Motor neuron (in vitro differentiated cells): ENCODE results near the gene SEMA4D. TPM values are rescaled to one million over a fixed set of nuclear protein-coding genes. Genes with fewer than 3 reads are reported as not detected.

Experiments used
- ATAC-seq, 8 experiments: fragments of 200-7000 bp; cut with Tn5 transposase; replicated peaks in 6 of 8; 2 replicates each; pipeline ENCODE4 v1.8.0; 2021; ENCODE audit warnings: mild to moderate bottlenecking in 8 of 8, moderate library complexity in 8 of 8
- H3K27ac ChIP-seq, 2 donors: fragments of 250-450 bp; sonication (Bioruptor Pico); 2 replicates each; pipeline ENCODE4 v1.9.0; 2021; ENCODE audit warnings: antibody characterized with exemption in 2 of 2, mild to moderate bottlenecking in 2 of 2, moderate library complexity in 1 of 2
- H3K4me1 ChIP-seq, 2 donors: fragments of 250-450 bp; sonication (Bioruptor Pico); replicated peaks in 1 of 2; 2 replicates each; pipeline ENCODE4 v1.6.1; 2021; ENCODE audit warnings: antibody characterized with exemption in 2 of 2, mild to moderate bottlenecking in 2 of 2, moderate library complexity in 1 of 2
- H3K4me3 ChIP-seq, 5 donors: fragments of 250-450 bp; sonication (Bioruptor Pico); 2 replicates each; pipeline ENCODE4 v1.9.0; 2021; ENCODE audit warnings: antibody characterized with exemption in 5 of 5, mild to moderate bottlenecking in 5 of 5, moderate library complexity in 4 of 5
- WGBS, 10 experiments: fragments of 450-650 bp; shearing (Covaris generic); methylation state at CpG; one replicate each; pipeline ENCODE4 v1.0.0; 2022; 5-methylcytosine and 5-hydroxymethylcytosine counted together
- in situ Hi-C, 9 experiments: fragments of 400-800 bp; cut with MboI; loops; one replicate each; pipeline ENCODE4 v1.15.0; 2021; ENCODE audit warnings: low sequenced_read_pairs in 9 of 9, low pct_unique_long_range_greater_than_20kb in 2 of 9; ENCODE audit not compliant: unreplicated experiment in 9 of 9
- total RNA-seq, 8 experiments: library from RNA; unstranded; fragments of 300-600 nt; gene quantifications; 2 replicates each; pipeline versions ENCODE4 v1.2.3 to v1.2.4, GENCODE V29; 2022

Gene SEMA4D
- total RNA-seq, 8 experiments from 2014 or later: 1.2 to 30.1 (median 13.8) TPM

DNA sequence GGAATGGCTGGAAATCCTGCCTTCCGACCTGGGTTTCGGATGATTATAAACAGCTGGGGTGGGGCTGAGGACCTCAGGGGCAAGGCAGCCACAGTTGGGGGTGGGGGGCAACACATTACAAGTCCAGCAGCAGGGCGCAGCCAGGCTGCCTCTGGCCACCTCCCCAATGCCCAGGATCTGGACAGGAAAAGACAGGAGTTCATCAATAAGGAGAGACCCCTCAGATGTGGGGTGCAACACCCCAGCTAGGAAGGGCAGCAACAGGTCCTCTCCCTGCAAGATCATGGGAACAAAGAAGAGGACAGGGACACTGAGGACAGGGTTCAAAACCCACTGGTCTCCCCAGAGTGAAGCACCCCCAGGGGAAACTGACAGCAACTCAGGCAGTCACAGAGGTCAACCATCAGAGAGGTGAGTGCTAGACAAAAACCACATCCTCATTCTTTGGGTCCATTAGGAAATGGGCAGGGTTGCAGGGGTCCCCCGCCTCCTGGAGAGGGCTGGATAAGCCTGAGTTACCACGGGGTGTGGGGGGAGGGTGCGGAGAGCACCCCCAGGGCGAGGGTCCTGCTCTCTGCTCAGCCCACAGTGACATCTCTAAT lies 33.5 kb downstream of the SEMA4D start:
- no peak for ATAC-seq
- no peak overlapping the region for H3K27ac ChIP-seq
- WGBS, 10 experiments: 80 to 100% (median 100%) methylated on average over 1 to 3 of the region's 7 CpGs; no CpG with 5 or more reads in 5 of the 10 experiments
- peaks cover 33 to 34% of the 10 kb centered on the region in 2 donors for H3K4me1 ChIP-seq
- in situ Hi-C loops: no loop called here
- no peak overlapping the region for H3K4me3 ChIP-seq

DNA sequence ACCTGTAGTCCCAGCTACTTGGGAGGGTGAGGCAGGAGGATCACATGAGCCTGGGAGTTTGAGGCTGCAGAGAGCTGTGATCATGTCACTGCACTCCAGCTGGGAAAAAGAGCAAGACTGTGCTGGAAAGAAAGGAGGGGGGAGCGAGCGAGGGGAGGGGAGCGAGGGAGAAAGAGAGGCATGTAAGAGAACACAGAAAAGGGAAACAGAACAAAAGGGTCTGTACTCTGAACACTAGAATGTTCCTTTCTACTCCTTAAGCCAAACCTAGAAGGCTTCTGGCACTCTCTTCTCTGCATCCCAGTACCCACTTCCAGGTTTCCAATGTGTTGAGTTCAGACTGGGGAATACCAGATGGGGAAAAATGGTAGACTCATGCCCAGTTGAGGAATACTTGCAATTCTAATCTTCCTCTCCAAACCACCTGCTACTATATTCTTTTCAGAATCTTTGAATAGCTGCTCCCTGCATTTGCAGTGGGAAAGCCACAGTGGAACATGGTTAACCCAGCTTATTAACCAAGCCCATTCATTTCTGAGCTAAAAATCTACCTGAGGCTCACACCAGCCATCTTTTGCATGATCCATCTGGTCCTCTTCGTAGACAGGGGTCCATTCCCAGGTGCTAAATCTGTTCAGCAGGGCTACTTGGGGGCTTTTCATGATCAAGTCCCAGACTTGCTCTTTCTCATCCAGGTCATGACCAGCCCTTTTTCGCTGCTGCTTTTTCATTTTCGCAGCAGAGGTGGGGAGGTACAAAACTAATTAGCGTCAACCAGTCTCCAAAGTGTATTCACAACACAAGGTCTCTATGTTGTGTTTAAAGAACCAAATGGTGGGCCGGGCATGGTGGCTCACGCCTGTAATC lies 34.9 kb downstream of the SEMA4D start:
- no peak for ATAC-seq
- 29 to 100% (median 94%) methylated on average over 1 to 3 of the region's 9 CpGs; no CpG with 5 or more reads in 2 of the 10 experiments for WGBS, 10 experiments
- Histone ChIP-seq H3K4me1 (peaks cover 20 to 29% of the 10 kb centered on the region in 2 donors), H3K27ac (no peak overlapping the region), H3K4me3 (no peak overlapping the region)
- in situ Hi-C loops: no loop called here

- Histone ChIP-seq H3K27ac (no peak overlapping the region), H3K4me1 (peaks cover 19 to 28% of the 10 kb centered on the region in 2 donors), H3K4me3 (no peak overlapping the region)
- 33 to 92% (median 59%) methylated on average over 1 to 5 of the region's 5 CpGs; no CpG with 5 or more reads in 3 of the 10 experiments for WGBS, 10 experiments
- no peak for ATAC-seq
- in situ Hi-C loops: no loop called here
These were observed 35.7 kb downstream of the SEMA4D start for GRCh38 chr9:89462199-89462598.

DNA sequence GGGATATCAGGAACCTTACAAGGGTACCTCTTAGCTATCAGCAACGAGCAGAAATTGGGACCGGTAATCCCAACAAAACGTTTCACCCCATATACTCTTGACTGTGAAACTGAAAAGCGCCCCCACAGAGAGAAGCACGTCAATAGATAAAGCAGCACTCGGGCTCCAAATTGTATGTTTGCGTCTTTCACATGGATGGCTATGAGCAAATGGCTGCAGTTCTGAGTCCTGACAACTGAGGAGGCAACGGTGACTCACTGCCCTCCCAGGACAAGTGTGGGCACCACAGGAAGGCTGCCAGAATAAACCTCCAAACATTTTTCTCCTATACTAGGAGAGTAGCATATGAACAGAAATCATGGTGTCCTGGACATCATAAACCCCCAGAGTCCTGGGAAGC lies 36.6 kb downstream of the SEMA4D start:
- Histone ChIP-seq H3K4me1 (peaks cover 22 to 25% of the 10 kb centered on the region in 2 donors), H3K4me3 (no peak overlapping the region), H3K27ac (no peak overlapping the region)
- WGBS, 10 experiments: 20 to 88% (median 73%) methylated on average over 1 to 7 of the region's 8 CpGs
- ATAC-seq: peak in 3 of 8 experiments; percentile 31 to 73 (median 32)
- in situ Hi-C loops: no loop called here

DNA sequence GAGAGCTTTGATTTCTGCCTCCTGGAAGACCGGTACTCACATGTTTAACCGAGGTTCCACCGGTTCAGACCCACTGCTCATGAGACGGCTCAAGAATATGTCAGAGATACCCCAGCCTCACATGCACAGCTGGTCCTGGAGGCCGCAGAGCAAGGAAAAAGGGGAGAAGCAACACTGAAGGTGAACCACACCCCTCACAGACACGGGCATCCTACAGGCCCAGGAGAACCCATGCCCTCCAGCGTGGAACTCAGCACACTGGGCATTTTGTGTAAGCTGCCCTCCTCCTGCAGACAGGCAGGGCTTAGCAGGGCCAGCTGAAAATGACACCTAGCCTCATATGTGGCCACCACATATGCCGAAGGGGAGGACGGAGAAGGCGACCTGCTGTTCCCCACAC lies 37.4 kb downstream of the SEMA4D start:
- in situ Hi-C loops: no loop called here
- H3K4me1 ChIP-seq: peaks cover 19 to 21% of the 10 kb centered on the region in 2 donors
- H3K27ac ChIP-seq: no peak overlapping the region
- 21 to 100% (median 85%) methylated on average over 1 to 4 of the region's 10 CpGs; no CpG with 5 or more reads in 2 of the 10 experiments for WGBS, 10 experiments
- H3K4me3 ChIP-seq: no peak overlapping the region
- ATAC-seq: no peak

GRCh38 chr9:89458768-89459496 lies 39.0 kb downstream of the SEMA4D start:
- ATAC-seq: no peak
- 20 to 96% (median 91%) methylated on average over 1 to 4 of the region's 8 CpGs; no CpG with 5 or more reads in 2 of the 10 experiments for WGBS, 10 experiments
- H3K27ac ChIP-seq: no peak overlapping the region

GRCh38 chr9:89457376-89457855 lies 40.5 kb downstream of the SEMA4D start:
- Histone ChIP-seq H3K27ac (peak overlapping the region in 1 of 2 donors; percentile 41), H3K4me3 (no peak overlapping the region), H3K4me1 (peaks cover 7% of the 10 kb centered on the region in 2 donors)
- in situ Hi-C loops: no loop called here
- no peak for ATAC-seq
- WGBS, 10 experiments: 92 to 100% (median 97%) methylated on average over 1 to 7 of the region's 9 CpGs; no CpG with 5 or more reads in 4 of the 10 experiments

More at GRCh38 chr9:89458768-89459496, 39.0 kb downstream of the SEMA4D start:
- in situ Hi-C loops: no loop called here
- Histone ChIP-seq H3K4me1 (peaks cover 7% of the 10 kb centered on the region in 2 donors), H3K4me3 (no peak overlapping the region)

- Histone ChIP-seq H3K4me1 (peaks cover 7% of the 10 kb centered on the region in 2 donors), H3K4me3 (no peak overlapping the region), H3K27ac (no peak overlapping the region)
- 60 to 100% (median 95%) methylated on average over 1 to 2 of the region's 9 CpGs; no CpG with 5 or more reads in 6 of the 10 experiments for WGBS, 10 experiments
- in situ Hi-C loops: no loop called here
- ATAC-seq: no peak
These were observed 42.5 kb downstream of the SEMA4D start for GRCh38 chr9:89455356-89455824.

GRCh38 chr9:89454498-89455355 lies 43.2 kb downstream of the SEMA4D start:
- no peak overlapping the region for H3K27ac ChIP-seq
- H3K4me3 ChIP-seq: no peak overlapping the region
- H3K4me1 ChIP-seq: peaks cover 7% of the 10 kb centered on the region in 2 donors
- no peak for ATAC-seq
- in situ Hi-C loops: no loop called here
- WGBS, 10 experiments: 70 to 100% (median 98%) methylated on average over 2 to 5 of the region's 25 CpGs; no CpG with 5 or more reads in 6 of the 10 experiments

- ATAC-seq: no peak
- Histone ChIP-seq H3K4me1 (peaks cover 7% of the 10 kb centered on the region in 2 donors), H3K27ac (no peak overlapping the region), H3K4me3 (no peak overlapping the region)
- in situ Hi-C loops: no loop called here
- WGBS, 10 experiments: 33 to 100% (median 89%) methylated on average over 1 to 10 of the region's 11 CpGs; no CpG with 5 or more reads in 3 of the 10 experiments
These were observed 44.5 kb downstream of the SEMA4D start for GRCh38 chr9:89453452-89453851.

- in situ Hi-C loops: no loop called here
- WGBS, 10 experiments: 80 to 100% (median 100%) methylated on average over 1 to 6 of the region's 7 CpGs; no CpG with 5 or more reads in 4 of the 10 experiments
- Histone ChIP-seq H3K27ac (no peak overlapping the region), H3K4me1 (peaks cover 7% of the 10 kb centered on the region in 2 donors), H3K4me3 (no peak overlapping the region)
- no peak for ATAC-seq
These were observed 45.4 kb downstream of the SEMA4D start for GRCh38 chr9:89452561-89452960.

DNA sequence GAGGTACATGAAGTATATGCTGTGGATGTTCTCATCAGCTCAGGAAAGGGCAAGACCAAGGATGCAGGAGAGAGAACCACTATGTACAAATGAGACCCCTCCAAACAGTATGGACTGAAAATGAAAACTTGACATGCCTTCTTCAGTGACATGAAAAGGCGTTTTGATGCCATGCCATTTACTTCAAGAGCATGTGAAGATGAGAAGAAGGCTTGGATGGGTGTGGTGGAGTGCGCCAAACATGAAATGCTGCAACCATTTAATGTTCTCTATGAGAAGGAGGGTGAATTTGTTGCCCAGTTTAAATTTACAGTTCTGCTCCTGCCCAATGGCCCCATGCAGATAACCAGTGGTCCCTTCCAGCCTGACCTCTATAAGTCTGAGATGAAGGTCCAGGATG lies 47.7 kb downstream of the SEMA4D start:
- Histone ChIP-seq H3K27ac (no peak overlapping the region), H3K4me1 (peaks cover 5 to 9% of the 10 kb centered on the region in 2 donors), H3K4me3 (no peak overlapping the region)
- WGBS, 10 experiments: 60 to 100% (median 88%) methylated on average over 1 to 2 of the region's 2 CpGs; no CpG with 5 or more reads in 4 of the 10 experiments
- no peak for ATAC-seq
- in situ Hi-C loops: no loop called here
